Upper lobe of left lung (tissue), 4 donors: ENCODE data around the gene STAT3.

ENCODE experiments used
- EP300 ChIP-seq, 4 donors: sonication (generic); formaldehyde crosslinking; IDR thresholded peaks; one replicate each; pipeline ENCODE4 v1.5.1; 2017; ENCODE audit warnings: antibody characterized with exemption in 4 of 4, control low read depth in 2 of 4
- POLR2A ChIP-seq, 4 donors: fragments of 450-650 bp; IDR thresholded peaks; one replicate each; pipeline ENCODE4 v1.5.1; 2016 to 2017; ENCODE audit warnings: antibody characterized with exemption in 4 of 4, mild to moderate bottlenecking in 2 of 4
- POLR2AphosphoS5 ChIP-seq, 2 donors: sonication (generic); formaldehyde crosslinking; IDR thresholded peaks; one replicate each; pipeline ENCODE4 v1.5.1; 2017; ENCODE audit warnings: antibody characterized with exemption in 2 of 2
- TF ChIP-seq, protein P1 (sequence below), 6 experiments: fragments of 450-650 bp in 4 of 6; fragments of 200-600 bp in 2 of 6; sonication (generic) in 2 of 6; IDR thresholded peaks; one replicate each; pipeline ENCODE4 v1.5.1; 2016 to 2019; ENCODE audit warnings: antibody characterized with exemption in 6 of 6

DNA sequence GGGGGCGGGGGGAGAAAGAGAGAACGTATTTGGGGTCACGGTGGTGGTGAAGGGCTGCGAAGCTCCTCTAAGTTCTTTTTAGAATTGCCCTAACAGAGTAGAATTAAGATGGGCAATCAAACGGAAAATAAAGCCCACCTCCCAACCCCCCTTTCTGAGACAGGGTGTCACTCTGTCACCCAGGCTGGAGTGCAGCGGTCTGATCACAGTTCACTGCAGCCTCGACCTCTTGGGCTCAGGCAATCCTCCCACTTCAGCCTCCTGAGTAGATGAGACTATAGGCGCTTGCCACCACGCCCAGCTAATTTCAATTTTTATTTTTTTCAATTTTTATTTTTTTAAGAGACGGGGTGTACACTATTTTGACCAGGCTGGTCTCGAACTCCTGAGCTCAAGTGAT, 35.5 kb upstream of the STAT3 start:
- TF ChIP-seq, protein P1, sequence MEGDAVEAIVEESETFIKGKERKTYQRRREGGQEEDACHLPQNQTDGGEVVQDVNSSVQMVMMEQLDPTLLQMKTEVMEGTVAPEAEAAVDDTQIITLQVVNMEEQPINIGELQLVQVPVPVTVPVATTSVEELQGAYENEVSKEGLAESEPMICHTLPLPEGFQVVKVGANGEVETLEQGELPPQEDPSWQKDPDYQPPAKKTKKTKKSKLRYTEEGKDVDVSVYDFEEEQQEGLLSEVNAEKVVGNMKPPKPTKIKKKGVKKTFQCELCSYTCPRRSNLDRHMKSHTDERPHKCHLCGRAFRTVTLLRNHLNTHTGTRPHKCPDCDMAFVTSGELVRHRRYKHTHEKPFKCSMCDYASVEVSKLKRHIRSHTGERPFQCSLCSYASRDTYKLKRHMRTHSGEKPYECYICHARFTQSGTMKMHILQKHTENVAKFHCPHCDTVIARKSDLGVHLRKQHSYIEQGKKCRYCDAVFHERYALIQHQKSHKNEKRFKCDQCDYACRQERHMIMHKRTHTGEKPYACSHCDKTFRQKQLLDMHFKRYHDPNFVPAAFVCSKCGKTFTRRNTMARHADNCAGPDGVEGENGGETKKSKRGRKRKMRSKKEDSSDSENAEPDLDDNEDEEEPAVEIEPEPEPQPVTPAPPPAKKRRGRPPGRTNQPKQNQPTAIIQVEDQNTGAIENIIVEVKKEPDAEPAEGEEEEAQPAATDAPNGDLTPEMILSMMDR (IDR thresholded peaks at IDR 0.05): no peak
- TF ChIP-seq POLR2AphosphoS5 (IDR thresholded peaks at IDR 0.05) (no peak), POLR2A (IDR thresholded peaks at IDR 0.05) (no peak), EP300 (IDR thresholded peaks at IDR 0.05) (no peak)
